Measurements from ENCODE around the gene OBI1. TPM values are rescaled to one million over a fixed set of nuclear protein-coding genes. Genes with fewer than 3 reads are reported as not detected.

OBI1 gene
- total and polyA plus RNA-seq, 9 of the 15 experiments (the other 6 are each of a cell fraction or from before 2014, with no cell fraction given): 8.7 to 18.4 (median 14.2) TPM

DNA sequence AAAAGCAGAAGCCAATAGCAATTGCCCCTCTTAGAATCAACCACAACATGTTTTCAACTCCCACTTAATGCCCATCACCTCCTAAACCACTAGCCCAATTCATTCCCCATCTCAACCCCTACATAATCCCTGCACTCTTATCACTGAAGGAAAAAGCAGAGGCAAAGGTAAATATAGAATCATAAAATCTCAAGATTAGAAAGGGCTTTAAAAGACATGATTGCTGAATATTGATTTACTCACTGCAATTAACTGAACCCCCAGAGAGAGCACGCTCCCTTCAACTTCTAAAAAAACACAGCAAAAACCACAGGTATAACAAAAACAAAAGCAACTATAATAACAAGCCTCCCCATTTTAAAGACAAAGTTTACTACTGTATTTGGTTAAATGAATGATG, 40.5 kb downstream of the OBI1 start:
- no peaks in the 10 kb centered on the region for H3K9me1 ChIP-seq (ENCODE audit: control insufficient read depth, insufficient read depth, low read length)
- no peak overlapping the region for H3K27ac ChIP-seq (ENCODE audit: extremely low read depth, low read depth, low read length)
- no peaks in the 10 kb centered on the region for H3K4me1 ChIP-seq (replicated peaks in 1 of 2; ENCODE audit: control insufficient read depth in 2 of 2, insufficient read depth in 2 of 2, low read length in 2 of 2)
- no peak overlapping the region for H2AFZ ChIP-seq (ENCODE audit: low read depth, low read length)
- CTCF ChIA-PET (ENCODE audit: low intra/inter-chr PET ratio): no interaction called here
- intact Hi-C loops (cut with micrococcal nuclease): no loop called here
- no peak overlapping the region for H3K9ac ChIP-seq (ENCODE audit: insufficient read depth in 1 of 2, low read depth in 2 of 2, low read length in 2 of 2)
- in situ Hi-C loops (cut with MboI): no loop called here
- no peak overlapping the region for H3K4me3 ChIP-seq
- no peak for FAIRE-seq
- H3K36me3 ChIP-seq (ENCODE audit: control insufficient read depth, insufficient read depth, low read length): peaks cover 26% of the 10 kb centered on the region; the same call in 2 of the 3 replicates
- no TSS peak for BruUV-seq (replicated peaks)
- H3K9me3 ChIP-seq (replicated peaks; ENCODE audit: control insufficient read depth, insufficient read depth, low read depth, low read length): no peaks in the 10 kb centered on the region
- H3K79me2 ChIP-seq (ENCODE audit: control insufficient read depth, insufficient read depth, low read length): no peaks in the 10 kb centered on the region
- no peak for ATAC-seq
- 91% methylated on average over 1 of the region's 1 CpG for WGBS (ENCODE audit: insufficient coverage, low coverage, missing lambda C conversion rate)
- POLR2A ChIA-PET: interaction anchor here (1.1 kb wide), 1 partner anchor 14 kb away, joined by 3 read pairs; no protein-coding TSS in a partner anchor
- no peak overlapping the region for H3K4me2 ChIP-seq (ENCODE audit: insufficient read depth, low read length)
- no peaks in the 10 kb centered on the region for H4K20me1 ChIP-seq (replicated peaks; ENCODE audit: control insufficient read depth, insufficient read depth, low read length)
- no peak for DNase-seq (ENCODE audit: extremely low read depth in 1 of 4, low spot score in 3 of 4)
- TF ChIP-seq, protein P1, sequence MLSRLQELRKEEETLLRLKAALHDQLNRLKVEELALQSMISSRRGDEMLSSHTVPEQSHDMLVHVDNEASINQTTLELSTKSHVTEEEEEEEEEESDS (CRISPR knock-in tag; IDR thresholded peaks at IDR 0.05): no peak
- TF ChIP-seq ZNF561 (CRISPR knock-in tag; conservative IDR thresholded peaks at IDR 0.05): no peak
- no peak for TF ChIP-seq KLF6 (CRISPR knock-in tag; IDR thresholded peaks at IDR 0.05; ENCODE audit: borderline replicate concordance)
- TF ChIP-seq KLF1 (tag; IDR thresholded peaks at IDR 0.05): no peak
- no peak for TF ChIP-seq ZNF780A (CRISPR knock-in tag; IDR thresholded peaks at IDR 0.05)
- no peak for TF ChIP-seq ZNF707 (CRISPR knock-in tag; conservative IDR thresholded peaks at IDR 0.05)
- H3K27me3 ChIP-seq (ENCODE audit: control insufficient read depth in 2 of 2, insufficient read depth in 2 of 2, low read length in 2 of 2): no peaks in the 10 kb centered on the region

DNA sequence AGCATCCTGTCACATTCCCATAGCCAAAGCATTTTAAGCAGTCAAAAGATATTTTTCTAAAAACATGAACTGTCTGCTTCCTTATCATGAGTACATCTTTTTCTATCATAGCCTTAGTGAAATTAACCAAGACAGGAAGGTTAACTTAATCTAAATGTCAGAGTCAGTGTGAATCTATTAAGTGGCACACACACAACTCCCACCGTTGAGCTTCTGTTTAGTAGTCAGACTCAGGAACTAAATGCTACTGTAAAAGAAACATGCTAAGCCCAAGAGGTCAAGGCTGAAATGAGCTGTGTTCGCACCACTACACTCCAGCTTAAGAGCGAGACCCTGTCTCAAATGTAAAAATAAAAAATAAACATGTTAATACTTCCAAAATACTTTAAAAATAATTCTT, 47.9 kb downstream of the OBI1 start:
- Histone ChIP-seq H3K9me3 (replicated peaks; ENCODE audit: control insufficient read depth, insufficient read depth, low read depth, low read length) (no peaks in the 10 kb centered on the region), H4K20me1 (replicated peaks; ENCODE audit: control insufficient read depth, insufficient read depth, low read length) (no peaks in the 10 kb centered on the region), H3K9me1 (ENCODE audit: control insufficient read depth, insufficient read depth, low read length) (no peaks in the 10 kb centered on the region), H3K36me3 (ENCODE audit: control insufficient read depth, insufficient read depth, low read length) (peaks cover 9% of the 10 kb centered on the region; the same call in 2 of the 3 replicates), H2AFZ (ENCODE audit: low read depth, low read length) (no peak overlapping the region), H3K27me3 (ENCODE audit: control insufficient read depth in 2 of 2, insufficient read depth in 2 of 2, low read length in 2 of 2) (no peaks in the 10 kb centered on the region), H3K4me2 (ENCODE audit: insufficient read depth, low read length) (no peak overlapping the region), H3K9ac (ENCODE audit: insufficient read depth in 1 of 2, low read depth in 2 of 2, low read length in 2 of 2) (no peak overlapping the region), H3K4me1 (replicated peaks in 1 of 2; ENCODE audit: control insufficient read depth in 2 of 2, insufficient read depth in 2 of 2, low read length in 2 of 2) (peaks cover 0 to 2% of the 10 kb centered on the region in 2 experiments; a peak in 3 of 5 replicates), H3K79me2 (ENCODE audit: control insufficient read depth, insufficient read depth, low read length) (no peaks in the 10 kb centered on the region), H3K27ac (ENCODE audit: extremely low read depth, low read depth, low read length) (no peak overlapping the region), H3K4me3 (no peak overlapping the region)
- no peak for FAIRE-seq
- POLR2A ChIA-PET: interaction anchor here (0.5 to 1.4 kb wide), 3 partner anchors 10 to 891 kb away, joined by 3 read pairs; no protein-coding TSS in a partner anchor
- intact Hi-C loops (cut with micrococcal nuclease) (no loop called here), in situ Hi-C loops (cut with MboI) (no loop called here)
- CTCF ChIA-PET (ENCODE audit: low intra/inter-chr PET ratio): no interaction called here
- no TSS peak for BruUV-seq (replicated peaks)
- ATAC-seq: peak; percentile 43; the same call in 1 of the 3 replicates
- no peak for TF ChIP-seq ZNF253 (CRISPR knock-in tag; conservative IDR thresholded peaks at IDR 0.05)
- no peak for TF ChIP-seq HNRNPK (IDR thresholded peaks at IDR 0.05; ENCODE audit: low read depth, low read length, poor library complexity, severe bottlenecking)
- no peak for DNase-seq (ENCODE audit: extremely low read depth in 1 of 4, low spot score in 3 of 4)
- WGBS (ENCODE audit: insufficient coverage, low coverage, missing lambda C conversion rate): 57% methylated on average over 3 of the region's 3 CpGs

All from K562 (cell line).